HG03575 (cell line): ENCODE results near the gene ZDHHC24.

Experiments
- ATAC-seq: cut with Tn5 transposase; IDR thresholded peaks from one replicate; pipeline ENCODE4 v1.9.1; 2021; ENCODE audit not compliant: unreplicated experiment, insufficient number of reproducible peaks, low FRiP score; ENCODE audit errors: extremely low read depth

The ZDHHC24 gene

GRCh38 chr11:66568124-66568916, 22.5 kb upstream of the ZDHHC24 start, which contains the start of gene CTSF:
CTSF (minus strand) TSS chr11:66568606; CDS start chr11:66568486, 120 bp downstream.
- ATAC-seq, result no peak

- ATAC-seq, result no peak
Measured at GRCh38 chr11:66567787-66568123, 21.9 kb upstream of the ZDHHC24 start.

- no peak for ATAC-seq
Measured at GRCh38 chr11:66566221-66566620, 20.4 kb upstream of the ZDHHC24 start.

GRCh38 chr11:66564984-66565383, 19.1 kb upstream of the ZDHHC24 start:
- ATAC-seq, result no peak

- ATAC-seq, result no peak
Measured at GRCh38 chr11:66564538-66564937, 18.7 kb upstream of the ZDHHC24 start.

GRCh38 chr11:66563832-66564231, 18.0 kb upstream of the ZDHHC24 start:
- no peak for ATAC-seq

GRCh38 chr11:66562907-66563583, 17.2 kb upstream of the ZDHHC24 start:
- no peak for ATAC-seq

- ATAC-seq, result no peak
Measured at GRCh38 chr11:66562275-66562674, 16.4 kb upstream of the ZDHHC24 start.

GRCh38 chr11:66561975-66562248, 16.1 kb upstream of the ZDHHC24 start:
- no peak for ATAC-seq

GRCh38 chr11:66561178-66561974, 15.5 kb upstream of the ZDHHC24 start:
- no peak for ATAC-seq

- no peak for ATAC-seq
Measured at GRCh38 chr11:66559866-66560676, 14.2 kb upstream of the ZDHHC24 start.

GRCh38 chr11:66559142-66559865, 13.5 kb upstream of the ZDHHC24 start:
- no peak for ATAC-seq

- ATAC-seq, result no peak
Measured at GRCh38 chr11:66557733-66558326, 12.0 kb upstream of the ZDHHC24 start.

GRCh38 chr11:66556086-66556485, 10.2 kb upstream of the ZDHHC24 start:
- ATAC-seq, result no peak

GRCh38 chr11:66555416-66555815, 9.6 kb upstream of the ZDHHC24 start:
- no peak for ATAC-seq

- ATAC-seq, result no peak
Measured at GRCh38 chr11:66554602-66555001, 8.8 kb upstream of the ZDHHC24 start.

GRCh38 chr11:66550887-66551286, 5.0 kb upstream of the ZDHHC24 start:
- ATAC-seq, result no peak

GRCh38 chr11:66549696-66550095, 3.8 kb upstream of the ZDHHC24 start:
- no peak for ATAC-seq
